GM19351 (cell line): ENCODE measurements around the gene KIFC3.
"Not testable (repeated sequence)": the region's sequence is repeated elsewhere in the genome, so short reads cannot be mapped to it uniquely, and the experiment has no call there.

Experiments used
- ATAC-seq: cut with Tn5 transposase; IDR thresholded peaks from one replicate; pipeline ENCODE4 v1.9.1; 2021; ENCODE audit warnings: mild to moderate bottlenecking, moderate library complexity; ENCODE audit not compliant: unreplicated experiment

Gene KIFC3

DNA sequence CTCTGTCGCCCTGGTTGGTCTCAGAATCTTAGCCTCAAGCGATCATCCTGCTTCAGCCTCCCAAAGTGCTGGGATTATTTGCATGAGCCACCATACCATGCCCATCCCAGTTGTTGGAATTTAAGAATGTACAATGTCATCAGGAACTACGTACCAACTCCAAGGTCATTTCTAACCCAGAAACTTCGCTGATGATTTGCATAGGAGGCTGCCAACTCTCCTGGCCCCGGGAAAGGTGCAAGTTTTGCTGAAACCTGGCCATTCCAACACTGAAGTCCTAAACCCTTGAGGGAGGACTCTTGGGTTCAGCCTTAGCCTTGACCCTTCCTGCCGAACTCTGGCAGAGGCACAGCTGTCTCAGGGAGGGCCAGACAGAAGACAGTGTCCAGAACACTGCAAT, 2.9 kb upstream of the KIFC3 start:
- no peak for ATAC-seq

DNA sequence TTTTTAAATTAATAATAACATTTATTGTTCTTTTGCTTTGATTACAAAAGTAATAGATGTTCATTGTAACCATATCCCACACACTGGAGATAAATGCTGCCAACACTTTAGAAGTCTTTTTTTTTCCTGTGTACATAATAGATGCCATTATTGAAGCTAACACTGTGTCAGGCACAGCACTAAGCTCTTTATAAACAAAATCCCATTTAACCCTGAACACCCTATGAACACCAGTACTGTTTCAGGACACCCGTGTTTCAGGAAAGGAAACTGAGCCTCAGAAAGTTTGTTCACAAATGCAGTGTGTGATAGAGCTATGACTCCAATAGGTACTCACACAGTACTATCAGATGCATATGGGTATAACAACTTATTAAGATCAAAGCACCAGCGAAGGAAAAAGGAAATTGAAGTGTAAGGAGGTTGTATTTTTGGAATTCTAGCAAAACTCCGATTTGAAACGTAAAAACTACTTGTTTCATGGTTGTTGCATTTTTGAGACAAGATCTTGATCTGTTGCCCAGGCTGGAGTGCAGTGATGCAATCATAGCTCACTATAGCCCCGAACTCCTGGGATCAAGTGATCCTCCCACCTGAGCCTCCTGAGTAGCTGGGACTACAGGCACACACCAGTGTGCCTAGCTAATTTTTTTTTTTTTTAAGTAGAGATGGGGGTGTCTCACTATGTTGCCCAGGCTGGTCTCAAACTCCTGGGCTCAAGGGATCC, 2.0 kb upstream of the KIFC3 start:
- ATAC-seq, result no peak

DNA sequence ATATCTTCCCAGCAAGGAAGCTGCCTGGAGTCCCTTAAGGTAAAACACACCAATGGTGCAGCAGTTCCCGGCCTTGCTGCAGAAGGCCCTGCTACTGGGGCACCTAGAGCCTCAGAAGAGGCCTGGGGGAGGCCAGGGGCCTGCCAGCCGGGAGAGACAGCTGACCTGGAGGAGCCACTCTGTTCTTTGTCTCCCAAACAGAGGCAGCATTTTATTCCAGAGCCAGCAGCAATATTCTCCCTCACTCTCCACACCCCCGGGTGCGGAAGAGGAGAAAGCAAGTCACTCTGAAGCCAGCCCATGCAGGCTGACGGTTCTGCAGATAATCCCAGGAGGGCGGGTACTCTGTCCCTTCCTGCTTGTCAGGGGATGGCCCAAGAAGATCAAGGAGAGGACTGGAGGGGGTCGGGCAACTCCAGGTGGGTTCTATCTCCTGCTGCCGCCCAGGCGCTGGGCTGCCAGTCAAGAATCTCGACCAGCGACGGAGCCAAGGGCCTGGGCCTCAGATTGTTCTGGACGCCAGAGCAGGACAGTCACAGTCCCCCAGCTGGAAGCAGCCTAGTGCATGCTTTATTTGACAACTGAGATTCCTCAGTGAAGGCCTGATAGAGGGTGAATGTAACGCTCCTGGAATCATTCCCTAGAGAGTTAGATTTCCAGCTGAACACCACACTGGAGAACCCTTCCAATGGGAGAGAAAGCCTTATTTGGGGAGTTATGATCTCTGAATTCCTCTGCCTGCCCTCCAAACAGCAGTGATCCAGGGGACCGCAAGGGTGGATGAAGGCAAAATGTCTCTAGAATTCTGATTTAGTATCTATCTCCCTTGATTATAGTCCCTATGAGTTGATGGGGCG, 1.1 kb upstream of the KIFC3 start:
- no peak for ATAC-seq

DNA sequence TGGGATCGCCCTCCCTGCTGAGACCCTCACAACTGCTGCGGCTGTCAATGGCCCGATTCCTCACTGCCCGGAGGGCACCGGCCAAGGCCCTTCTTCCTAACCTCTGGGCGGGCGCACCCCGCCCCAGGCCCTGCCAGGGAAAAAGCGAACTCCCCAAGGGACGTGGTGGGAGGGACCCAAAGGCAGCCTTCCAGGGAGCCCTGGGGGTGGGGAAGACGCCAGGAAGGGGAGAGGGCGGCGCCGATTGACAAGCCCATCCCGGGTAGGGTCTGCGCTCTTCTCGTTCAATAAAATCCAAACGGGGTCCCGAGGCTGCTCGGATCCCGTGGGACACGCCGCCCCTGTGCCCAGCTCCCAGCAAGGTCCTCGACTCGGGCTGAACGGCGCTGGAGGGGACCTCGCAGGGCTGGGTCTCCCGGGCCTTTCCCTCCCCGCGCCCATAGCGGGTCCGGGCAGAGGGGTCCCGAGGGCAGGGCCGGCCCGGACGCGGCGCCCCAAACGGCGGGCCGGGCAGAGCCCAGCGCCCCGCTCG, 416 bp downstream of the KIFC3 start:
- ATAC-seq, result no peak

DNA sequence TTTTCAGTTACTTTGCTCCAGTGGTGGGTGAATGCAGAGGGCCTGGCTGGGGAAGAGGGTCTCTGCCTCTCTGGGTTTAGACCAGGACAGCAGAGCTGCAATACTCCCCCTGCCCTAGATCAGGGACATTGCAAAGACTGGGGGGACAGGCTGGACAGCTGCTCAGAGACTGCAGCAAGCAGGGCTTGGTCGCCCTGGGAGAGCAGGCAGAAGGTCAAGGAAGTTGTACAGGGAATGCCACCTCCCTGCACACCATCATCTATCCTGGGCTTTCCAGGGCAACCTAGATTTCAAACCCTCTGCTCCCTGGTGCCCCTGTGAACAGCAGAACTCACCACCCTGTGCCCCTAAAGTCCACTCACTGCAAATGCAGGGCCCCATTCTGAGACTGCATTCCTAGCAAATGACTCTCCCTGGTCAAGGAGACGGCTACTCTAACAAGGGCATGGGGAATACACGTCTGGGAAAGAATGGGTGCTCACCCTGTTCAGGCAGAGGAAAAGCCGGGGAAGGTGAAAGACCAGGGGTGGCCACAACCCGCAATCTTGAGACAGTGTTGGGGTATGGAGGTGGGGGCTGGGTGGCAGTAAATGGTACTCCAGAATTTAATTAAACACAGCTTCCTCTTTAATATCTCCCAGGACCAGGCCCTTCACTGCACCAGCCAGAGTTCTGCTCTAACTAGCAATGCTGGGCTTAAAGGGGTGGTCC, 1.0 kb downstream of the KIFC3 start:
- no peak for ATAC-seq

DNA sequence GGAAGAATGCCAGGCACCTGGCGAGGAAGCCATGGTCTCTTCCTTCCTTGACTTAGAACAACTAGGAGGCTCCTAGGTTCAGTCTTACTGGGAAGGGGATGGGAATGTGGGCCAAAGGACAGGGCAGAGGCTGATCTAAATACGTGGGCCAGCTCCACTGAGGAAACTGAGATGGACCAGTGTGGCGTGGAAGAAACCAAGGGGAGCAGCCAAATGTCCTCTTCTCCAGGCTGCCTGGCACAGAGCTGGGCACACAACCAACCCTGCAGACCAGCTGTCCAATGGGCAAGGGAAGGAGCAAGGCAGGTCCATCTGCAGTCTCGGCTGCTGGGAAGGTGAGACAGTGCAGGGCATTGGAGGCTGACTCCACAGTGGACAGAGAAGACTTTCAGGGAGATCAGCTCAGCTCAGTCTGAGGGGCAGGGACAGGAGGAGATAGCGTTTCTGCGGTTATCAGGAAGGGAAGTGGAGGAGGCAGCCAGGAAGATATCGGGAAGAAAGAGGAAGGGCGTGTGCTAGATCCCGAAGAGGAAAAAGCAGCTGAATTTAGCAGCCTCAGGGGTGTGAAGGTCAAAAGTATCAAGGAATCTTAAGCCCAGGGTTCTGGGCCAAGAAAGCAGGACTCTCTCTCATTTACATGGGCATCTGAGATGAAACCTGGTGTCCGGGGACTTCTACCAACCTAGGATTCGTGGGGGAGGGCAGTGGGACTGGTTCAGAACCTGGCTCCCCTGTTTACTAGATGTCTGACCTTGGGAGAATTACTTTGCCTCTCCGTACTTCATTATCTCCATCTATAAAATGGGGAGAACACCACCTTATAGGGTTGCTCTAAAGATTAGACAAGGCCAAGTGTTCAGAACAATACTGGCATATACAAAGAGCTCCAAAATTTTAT, 1.8 kb downstream of the KIFC3 start:
- ATAC-seq, result no peak

DNA sequence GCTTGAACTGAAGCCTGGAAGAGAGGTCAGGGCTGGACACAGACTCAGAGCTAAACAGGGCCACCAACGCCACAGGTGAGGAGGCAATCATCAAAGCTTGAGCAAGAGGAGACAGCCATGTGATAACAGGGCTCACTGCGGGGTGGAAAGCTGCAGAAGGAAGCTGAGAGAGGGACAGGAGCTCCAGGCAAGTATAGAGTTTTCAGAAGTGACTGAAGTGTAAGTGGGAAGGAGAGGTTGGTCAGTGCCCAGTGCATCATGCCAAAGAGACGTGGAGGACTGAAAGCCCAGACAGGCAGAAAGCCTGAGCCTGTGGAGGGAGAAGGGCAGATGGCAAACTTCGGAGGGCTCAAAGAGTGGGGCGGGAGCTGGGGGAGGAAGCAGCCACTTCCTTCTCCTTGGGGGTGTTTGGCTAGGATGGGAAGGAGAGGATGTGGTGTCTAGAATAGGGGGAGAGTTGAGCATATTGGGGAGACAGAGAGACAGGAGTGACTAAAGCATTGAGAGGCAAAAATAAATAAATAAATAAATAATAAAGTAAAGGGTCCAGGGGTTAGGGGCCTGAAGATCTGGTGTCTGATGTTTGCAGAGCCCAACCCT, 2.6 kb downstream of the KIFC3 start:
- no peak for ATAC-seq

DNA sequence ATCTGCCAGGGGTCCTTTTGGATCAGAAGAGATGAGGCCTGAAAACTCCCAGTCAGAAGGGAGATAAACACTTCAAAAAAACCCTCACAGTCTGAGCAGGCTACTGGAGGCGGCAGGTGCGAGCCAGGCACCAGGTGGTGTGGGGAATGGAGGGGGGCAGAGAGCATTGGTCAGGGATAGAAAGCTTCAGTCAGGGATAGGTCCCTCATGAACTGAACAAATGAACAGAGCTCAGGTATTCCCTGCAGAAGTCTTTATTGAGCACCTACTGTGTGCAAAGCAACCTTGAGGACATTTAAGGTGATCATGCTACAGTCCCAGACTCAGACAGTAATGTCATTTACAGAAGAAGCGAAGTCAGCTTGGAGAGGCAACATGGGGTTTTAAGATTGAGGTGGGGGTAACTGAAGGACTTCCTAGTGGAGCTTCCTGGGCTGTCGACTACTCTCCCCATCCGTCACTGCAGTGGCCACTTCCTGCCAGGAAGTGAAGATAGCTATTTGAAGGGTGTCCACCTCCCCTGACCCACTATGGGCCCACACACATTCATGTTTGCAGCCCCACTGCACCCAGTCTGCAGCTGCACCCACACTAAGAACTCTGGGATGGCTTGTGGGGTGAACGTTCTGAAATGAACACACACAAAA, 3.2 kb downstream of the KIFC3 start:
- no peak for ATAC-seq

DNA sequence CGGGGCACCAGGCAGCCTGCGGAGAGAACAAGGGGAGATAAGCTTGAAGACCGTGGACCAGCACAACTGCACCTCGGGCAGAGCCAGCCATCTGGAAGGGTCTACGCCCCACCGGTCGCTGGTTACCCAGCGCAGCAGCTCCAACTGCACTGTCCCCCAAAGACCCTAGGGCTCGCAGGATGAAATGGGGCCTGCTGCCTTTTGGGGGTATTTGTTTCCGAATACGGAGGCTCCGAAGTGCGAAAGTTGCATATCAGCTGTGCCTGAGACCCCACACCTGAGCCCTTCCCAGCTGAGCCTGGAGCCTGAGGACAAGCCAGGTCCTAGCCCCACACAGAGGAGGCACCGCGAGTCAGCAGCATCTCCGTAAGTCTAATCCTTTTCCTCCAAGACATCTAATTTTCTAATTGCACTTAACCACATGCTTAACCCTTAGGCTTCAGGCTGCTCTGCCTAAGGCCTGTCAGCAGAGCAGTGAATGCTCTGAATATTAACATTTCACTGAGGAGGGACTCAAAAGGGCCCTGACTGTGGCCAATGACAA, 4.0 kb downstream of the KIFC3 start:
- no peak for ATAC-seq

DNA sequence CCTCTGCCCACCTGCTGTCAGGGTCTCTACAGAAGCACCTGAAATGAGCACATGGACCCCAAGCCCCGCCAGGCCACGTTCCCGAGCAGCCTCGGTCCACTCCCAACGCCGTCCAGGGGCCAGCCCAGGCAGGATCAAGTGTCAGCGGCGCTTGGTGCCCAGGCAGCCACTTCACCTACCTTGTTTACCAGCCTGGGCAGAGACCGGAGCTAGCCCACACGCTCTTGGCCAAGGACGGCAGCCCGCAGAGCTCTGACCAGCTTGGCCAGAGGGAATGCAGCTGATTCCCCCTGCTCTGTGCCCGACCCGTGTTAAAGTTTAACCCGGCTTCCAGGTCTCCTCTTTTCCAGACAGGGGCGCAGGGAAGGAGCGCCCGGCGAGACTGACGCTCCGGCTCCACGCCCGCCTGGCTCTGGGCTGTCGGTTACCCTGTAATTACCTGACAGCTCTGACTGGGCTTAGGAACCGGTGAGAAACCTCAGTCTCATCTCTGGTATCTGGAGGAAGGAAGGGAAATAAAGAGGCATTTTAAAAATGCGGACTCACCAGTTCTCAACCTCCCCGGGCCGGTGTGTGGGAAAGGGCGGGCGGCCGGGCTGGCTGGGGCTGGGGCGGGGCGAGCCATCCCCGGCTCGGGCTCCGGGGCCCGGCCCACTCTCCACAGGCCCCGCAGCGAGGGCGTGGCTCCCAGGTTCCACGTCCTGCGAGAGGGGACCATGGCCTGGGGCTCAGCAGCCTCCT, 4.6 kb downstream of the KIFC3 start:
- ATAC-seq, result no peak

DNA sequence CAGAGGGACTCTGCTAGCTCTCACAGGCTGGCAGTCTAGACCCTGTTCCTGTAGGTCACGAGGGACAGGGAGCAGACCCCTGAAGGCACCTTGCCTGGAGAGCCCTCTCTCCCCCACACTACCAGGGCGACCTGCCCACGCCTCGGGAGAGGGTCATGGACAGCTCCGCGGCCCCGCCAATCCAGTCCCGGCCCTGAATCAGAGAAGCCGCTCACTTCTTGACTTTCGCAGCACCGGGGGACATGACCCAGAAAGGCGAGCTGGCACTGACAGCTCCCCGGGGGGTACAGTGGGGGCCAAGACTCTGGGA, 5.1 kb downstream of the KIFC3 start:
- no peak for ATAC-seq

DNA sequence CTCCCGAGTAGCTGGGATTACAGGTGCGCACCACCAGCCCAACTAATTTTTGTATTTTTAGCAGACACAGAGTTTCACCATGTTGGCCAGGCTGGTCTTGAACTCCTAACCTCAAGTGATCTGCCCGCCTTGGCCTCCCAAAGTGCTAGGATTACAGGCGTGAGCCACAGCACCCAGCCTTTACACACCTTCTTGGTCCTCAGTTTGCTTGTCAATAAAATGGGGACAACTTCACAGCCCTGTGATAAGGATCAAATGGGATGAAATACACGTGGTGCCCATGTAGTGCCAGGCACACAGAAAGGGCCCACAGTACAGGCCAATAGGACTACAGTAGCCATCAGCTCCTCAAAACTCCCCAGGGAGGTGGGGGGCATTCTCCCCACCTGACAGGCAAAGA, 6.3 kb downstream of the KIFC3 start:
- not testable (repeated sequence) for ATAC-seq

DNA sequence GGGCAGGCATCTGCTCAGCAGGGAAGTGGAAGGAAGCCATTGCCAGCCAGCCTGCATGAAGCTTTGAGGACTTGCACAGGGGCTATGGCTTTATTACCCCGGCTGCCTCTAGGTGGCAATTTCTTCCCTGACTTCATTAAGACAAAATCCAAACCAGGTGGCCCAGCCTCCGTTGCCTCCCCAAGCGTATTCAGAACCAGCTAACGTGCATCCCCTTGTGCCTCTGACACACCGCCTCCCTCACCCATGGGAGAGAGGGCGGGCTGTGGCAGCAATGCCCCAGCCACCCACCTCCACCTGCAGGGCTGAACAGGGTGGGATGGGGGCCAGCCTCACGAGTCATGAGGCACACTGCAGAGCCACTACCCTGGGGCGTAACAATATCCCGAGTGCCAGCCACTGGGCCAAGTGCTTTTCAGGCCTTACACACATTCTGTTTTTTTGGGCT, 6.8 kb downstream of the KIFC3 start:
- ATAC-seq, result no peak

DNA sequence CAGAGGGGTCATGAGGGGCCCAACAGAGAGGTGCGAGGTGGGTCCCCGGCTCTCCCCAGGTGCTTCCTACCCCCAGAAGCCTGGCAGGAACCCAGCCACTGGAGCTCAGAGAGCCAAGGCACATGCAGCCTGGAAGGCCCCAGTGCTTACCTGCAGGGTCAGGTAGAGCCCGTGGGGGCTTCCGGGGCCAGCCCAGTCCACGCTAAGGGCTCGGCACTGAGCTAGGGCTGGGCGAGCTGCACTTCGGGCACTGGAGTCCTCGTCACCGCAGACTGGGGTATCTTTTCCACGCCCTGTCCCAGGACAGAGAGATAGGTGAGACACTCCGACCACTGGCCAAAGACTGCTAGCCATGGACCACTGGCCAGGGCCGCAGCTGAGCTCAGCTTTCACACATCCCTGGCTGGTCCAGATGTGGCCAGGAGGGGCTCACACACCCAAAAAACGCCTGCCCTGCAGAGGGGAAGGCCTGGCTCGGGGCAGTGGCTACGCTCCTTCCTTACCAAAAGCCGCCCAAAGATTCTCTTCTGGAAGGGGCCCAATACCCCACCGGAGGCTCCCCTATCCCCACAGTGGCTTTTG, 7.4 kb downstream of the KIFC3 start:
- ATAC-seq, result no peak

DNA sequence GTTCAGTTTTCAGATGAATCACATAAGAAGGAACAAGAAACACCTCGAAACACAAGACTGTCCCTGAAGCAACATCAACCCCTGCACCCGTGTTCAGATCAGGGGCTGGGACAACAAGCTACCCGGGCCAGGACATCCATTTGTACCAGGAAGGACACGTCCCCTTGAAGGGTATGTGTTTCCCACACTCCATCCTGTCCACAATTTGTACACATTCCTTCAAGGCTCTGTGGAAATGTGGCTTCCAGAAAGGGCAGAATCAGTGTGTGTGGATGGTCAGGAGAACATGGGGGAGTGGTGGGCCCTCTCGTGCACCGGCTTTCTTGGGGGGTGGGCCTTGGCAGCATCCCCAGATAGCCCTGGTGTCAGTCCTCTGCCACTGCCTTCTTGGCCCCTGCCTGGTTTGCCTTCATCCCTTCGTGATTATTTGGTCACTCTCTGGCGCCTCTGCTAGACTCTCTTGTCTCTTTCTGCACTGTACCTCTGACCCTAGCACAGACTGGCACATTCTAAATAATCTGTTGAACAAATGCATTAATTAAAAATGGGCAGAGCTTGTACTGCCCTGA, 10.3 kb downstream of the KIFC3 start:
- no peak for ATAC-seq

DNA sequence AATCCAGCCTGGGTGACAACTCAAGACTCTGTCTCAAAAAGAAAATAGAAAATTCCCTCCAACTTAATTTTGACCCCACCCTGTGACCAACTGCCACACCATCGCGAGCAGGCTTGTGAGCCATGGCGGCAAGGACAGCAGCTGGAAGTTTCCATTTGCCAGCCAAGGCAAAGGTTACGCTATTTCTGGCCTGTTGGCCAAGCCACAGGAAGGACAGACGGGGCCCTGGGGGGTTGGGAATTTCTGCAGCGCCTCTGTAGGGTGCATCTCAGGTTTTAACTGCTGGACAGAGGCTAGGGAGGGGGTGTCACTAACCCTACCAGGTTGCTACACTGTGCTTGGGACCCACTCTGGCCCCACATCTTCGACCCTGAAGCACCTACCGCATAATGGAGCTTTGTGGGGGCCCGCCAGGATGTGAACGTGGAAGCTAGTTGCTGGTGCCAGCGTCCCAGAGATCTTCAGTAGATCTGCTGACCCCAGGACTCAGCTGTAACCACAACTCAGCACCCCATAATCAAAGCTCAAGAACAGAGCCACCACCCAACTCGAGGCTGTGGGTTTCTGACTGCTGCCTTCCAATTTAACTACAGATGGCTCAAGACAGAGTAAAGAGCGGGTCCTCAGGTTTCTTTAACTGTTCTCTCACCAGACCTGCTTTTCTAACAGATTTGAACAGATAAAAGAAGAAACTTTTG, 10.9 kb downstream of the KIFC3 start:
- ATAC-seq, result no peak

DNA sequence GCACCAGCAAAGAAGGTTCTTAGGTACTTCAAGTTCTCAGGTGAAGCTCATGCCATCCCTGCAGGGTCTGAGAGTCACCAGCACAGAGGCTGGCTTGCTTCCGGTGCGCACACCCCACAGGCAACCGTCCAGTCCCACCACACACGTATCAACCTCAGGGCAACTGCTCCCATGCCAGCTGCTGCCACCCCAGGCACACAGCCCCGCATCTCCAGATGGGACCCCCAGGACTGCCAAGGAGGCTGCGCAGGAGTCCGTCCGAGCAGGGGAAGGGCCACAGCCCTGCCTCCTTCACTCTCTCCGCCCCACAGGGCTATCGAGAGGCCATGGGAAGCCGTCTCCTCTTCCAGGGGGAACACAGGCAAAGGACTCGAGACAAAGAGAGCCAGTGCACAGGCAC, 13.3 kb downstream of the KIFC3 start:
- no peak for ATAC-seq
